Mammary epithelial cell (primary cell): ENCODE measurements around the gene KRT37.

Experiments
- EZH2 ChIP-seq: IDR thresholded peaks from 2 replicates; pipeline ENCODE4 v1.6.1; 2012; ENCODE audit warnings: low read length, inconsistent platforms, borderline replicate concordance
- TF ChIP-seq, protein P1 (sequence below), 2 donors: IDR thresholded peaks in 1 of 2; conservative IDR thresholded peaks in 1 of 2; 2 replicates each; pipeline ENCODE4 v1.5.1; 2011 to 2012; ENCODE audit warnings: inconsistent platforms in 2 of 2, low read length in 2 of 2, mild to moderate bottlenecking in 2 of 2, control low read depth in 1 of 2, low read depth in 1 of 2; ENCODE audit not compliant: insufficient read depth in 1 of 2; ENCODE audit errors: extremely low read depth in 1 of 2

DNA sequence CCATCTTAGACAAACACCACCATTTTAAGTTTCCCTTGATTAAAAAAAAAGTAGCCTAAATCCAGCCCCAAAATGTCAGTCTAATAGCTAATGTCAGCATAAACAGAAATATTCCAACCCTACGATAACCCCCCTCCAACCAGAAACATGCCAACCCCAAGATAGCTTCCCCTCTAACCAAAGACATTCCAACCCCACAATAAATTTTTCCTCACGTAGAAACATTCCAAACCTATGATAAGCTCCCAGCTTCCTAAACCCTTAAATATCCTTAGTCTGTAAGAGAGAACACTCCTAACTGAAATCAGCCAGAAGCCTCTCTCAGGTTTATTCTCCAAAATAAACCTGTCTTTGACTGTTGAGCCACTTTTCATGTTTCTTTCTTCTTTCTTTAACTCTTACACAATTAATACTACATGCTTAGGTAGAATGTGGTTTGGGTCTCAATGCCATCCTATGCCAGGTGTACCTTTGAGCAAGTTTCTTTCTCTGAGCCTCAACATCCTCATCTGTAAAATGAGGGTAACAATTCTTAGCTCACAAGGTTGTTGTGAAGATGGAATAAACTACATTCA is 26.9 kb upstream of the KRT37 start:
- TF ChIP-seq, protein P1, sequence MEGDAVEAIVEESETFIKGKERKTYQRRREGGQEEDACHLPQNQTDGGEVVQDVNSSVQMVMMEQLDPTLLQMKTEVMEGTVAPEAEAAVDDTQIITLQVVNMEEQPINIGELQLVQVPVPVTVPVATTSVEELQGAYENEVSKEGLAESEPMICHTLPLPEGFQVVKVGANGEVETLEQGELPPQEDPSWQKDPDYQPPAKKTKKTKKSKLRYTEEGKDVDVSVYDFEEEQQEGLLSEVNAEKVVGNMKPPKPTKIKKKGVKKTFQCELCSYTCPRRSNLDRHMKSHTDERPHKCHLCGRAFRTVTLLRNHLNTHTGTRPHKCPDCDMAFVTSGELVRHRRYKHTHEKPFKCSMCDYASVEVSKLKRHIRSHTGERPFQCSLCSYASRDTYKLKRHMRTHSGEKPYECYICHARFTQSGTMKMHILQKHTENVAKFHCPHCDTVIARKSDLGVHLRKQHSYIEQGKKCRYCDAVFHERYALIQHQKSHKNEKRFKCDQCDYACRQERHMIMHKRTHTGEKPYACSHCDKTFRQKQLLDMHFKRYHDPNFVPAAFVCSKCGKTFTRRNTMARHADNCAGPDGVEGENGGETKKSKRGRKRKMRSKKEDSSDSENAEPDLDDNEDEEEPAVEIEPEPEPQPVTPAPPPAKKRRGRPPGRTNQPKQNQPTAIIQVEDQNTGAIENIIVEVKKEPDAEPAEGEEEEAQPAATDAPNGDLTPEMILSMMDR (conservative IDR thresholded peaks at IDR 0.05 in 1 of 2, IDR thresholded peaks at IDR 0.05 in 1 of 2; ENCODE audit: extremely low read depth in 1 of 2, insufficient read depth in 1 of 2, low read depth in 1 of 2, low read length in 2 of 2): no peak
- TF ChIP-seq EZH2: no peak
